GM04504 (cell line): Measurements from ENCODE around the gene KHDC1L.
"Not testable (repeated sequence)": the region's sequence is repeated elsewhere in the genome, so short reads cannot be mapped to it uniquely, and the experiment has no call there.

Source experiments
- DNase-seq: peaks from one replicate; pipeline ENCODE4 v3.0.0-alpha.2; 2012; ENCODE audit warnings: low read depth

Gene KHDC1L

GRCh38 chr6:73204252-73204651, 21.0 kb downstream of the KHDC1L start:
- DNase-seq: no peak

- DNase-seq: no peak
These were observed 22.2 kb downstream of the KHDC1L start for GRCh38 chr6:73203098-73203497.

- DNase-seq: no peak
These were observed 24.6 kb downstream of the KHDC1L start for GRCh38 chr6:73200735-73201134.

- no peak for DNase-seq
These were observed 25.0 kb downstream of the KHDC1L start for GRCh38 chr6:73200247-73200646.

GRCh38 chr6:73194744-73195143, 30.6 kb downstream of the KHDC1L start:
- DNase-seq: no peak

GRCh38 chr6:73193302-73193701, 32.0 kb downstream of the KHDC1L start:
- not testable (repeated sequence) for DNase-seq

- no peak for DNase-seq
These were observed 43.2 kb downstream of the KHDC1L start for GRCh38 chr6:73182021-73182607.

GRCh38 chr6:73180763-73181619, 44.3 kb downstream of the KHDC1L start:
- DNase-seq: peak; percentile 64

- DNase-seq: no peak
These were observed 45.1 kb downstream of the KHDC1L start for GRCh38 chr6:73180076-73180738.

- DNase-seq: no peak
These were observed 47.9 kb downstream of the KHDC1L start for GRCh38 chr6:73177221-73177944.

GRCh38 chr6:73176057-73176456, 49.2 kb downstream of the KHDC1L start:
- no peak for DNase-seq

- no peak for DNase-seq
These were observed 50.6 kb downstream of the KHDC1L start for GRCh38 chr6:73174646-73175045.
